Measurements from ENCODE around the gene ST7. TPM values are rescaled to one million over a fixed set of nuclear protein-coding genes. Genes with fewer than 3 reads are reported as not detected.

ST7 gene
- total and polyA plus RNA-seq, 7 experiments from 2014 or later = 2.1 to 6.4 (median 4.1) TPM

DNA sequence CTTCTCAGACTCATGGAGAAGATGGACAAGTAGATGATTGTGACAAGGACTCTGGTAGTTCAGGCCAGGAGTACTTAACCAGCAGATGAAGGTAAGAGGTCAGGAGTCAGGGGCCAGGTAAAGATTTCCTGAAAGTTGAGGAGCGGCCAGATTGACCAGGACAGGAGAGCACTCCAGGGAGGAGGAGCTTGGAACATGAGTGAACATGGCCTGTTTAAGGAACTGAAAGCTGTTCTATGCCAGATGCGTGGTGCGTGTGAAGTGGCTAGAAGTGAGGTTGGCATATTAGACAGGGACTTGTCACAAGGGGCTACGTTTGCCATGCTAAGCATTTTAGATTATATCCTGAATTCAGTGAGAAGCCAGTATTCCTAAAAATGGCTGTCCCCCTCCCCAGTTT, 212.4 kb downstream of the ST7 start:
- Mint-ChIP-seq H3K4me1 (no peaks in the 10 kb centered on the region), H3K27ac (no peak overlapping the region), H3K36me3 (no peaks in the 10 kb centered on the region), H3K4me3 (no peak overlapping the region), H3K9me3 (peaks cover 0 to 2% (median 0%) of the 10 kb centered on the region in 11 donors), H3K27me3 (peaks cover 0 to 1% (median 0%) of the 10 kb centered on the region in 5 donors)
- Histone ChIP-seq H3K27me3 (ENCODE audit: control insufficient read depth in 2 of 2, insufficient read depth in 2 of 2, low read length in 2 of 2) (no peaks in the 10 kb centered on the region), H3K4me3 (ENCODE audit: low read length) (no peak overlapping the region), H3K36me3 (ENCODE audit: control insufficient read depth in 2 of 3, insufficient read depth in 3 of 3, low read length in 3 of 3) (no peaks in the 10 kb centered on the region), H3K9me3 (ENCODE audit: control insufficient read depth in 2 of 3, low read length in 3 of 3) (no peaks in the 10 kb centered on the region), H3K27ac (ENCODE audit: low read depth, low read length) (no peak overlapping the region), H3K4me1 (ENCODE audit: control insufficient read depth in 2 of 2, insufficient read depth in 2 of 2, low read length in 2 of 2) (no peaks in the 10 kb centered on the region)
- intact Hi-C loops (cut with micrococcal nuclease) = no loop called here
- ChIA-PET POLR2A (no interaction called here), CTCF (no interaction called here)
- DNase-seq (no peak), ATAC-seq (no peak)

DNA sequence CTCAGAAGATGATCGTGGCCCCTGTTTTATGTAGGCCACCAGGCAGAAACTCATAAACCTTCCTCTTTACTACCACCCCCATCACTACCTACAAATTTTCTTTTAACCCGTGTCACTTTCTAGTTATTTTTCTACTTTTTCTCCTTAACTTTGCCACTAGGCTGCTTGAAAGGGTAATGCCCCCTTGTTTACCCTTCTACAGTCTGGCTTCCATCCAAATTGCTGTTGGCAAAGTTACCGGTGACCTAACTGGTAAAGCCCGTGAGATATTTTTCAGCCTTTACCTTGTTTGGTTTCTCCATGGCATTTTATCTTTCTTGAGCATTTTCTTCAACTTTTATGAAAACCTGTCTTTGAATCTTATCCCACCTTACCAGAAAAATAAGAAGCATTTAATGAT, 216.6 kb downstream of the ST7 start:
- Mint-ChIP-seq H3K4me1 (no peaks in the 10 kb centered on the region), H3K27ac (no peak overlapping the region), H3K36me3 (peaks cover 0 to 14% (median 7%) of the 10 kb centered on the region in 5 donors), H3K27me3 (peaks cover 0 to 1% (median 0%) of the 10 kb centered on the region in 5 donors), H3K9me3 (peaks cover 0 to 2% (median 0%) of the 10 kb centered on the region in 11 donors), H3K4me3 (no peak overlapping the region)
- ChIA-PET CTCF (no interaction called here), POLR2A (no interaction called here)
- Histone ChIP-seq H3K27me3 (ENCODE audit: control insufficient read depth in 2 of 2, insufficient read depth in 2 of 2, low read length in 2 of 2) (no peaks in the 10 kb centered on the region), H3K4me1 (ENCODE audit: control insufficient read depth in 2 of 2, insufficient read depth in 2 of 2, low read length in 2 of 2) (no peaks in the 10 kb centered on the region), H3K9me3 (ENCODE audit: control insufficient read depth in 2 of 3, low read length in 3 of 3) (no peaks in the 10 kb centered on the region), H3K27ac (ENCODE audit: low read depth, low read length) (no peak overlapping the region), H3K4me3 (ENCODE audit: low read length) (no peak overlapping the region), H3K36me3 (ENCODE audit: control insufficient read depth in 2 of 3, insufficient read depth in 3 of 3, low read length in 3 of 3) (no peaks in the 10 kb centered on the region)
- DNase-seq = no peak
- intact Hi-C loops (cut with micrococcal nuclease) = no loop called here
- ATAC-seq = no peak

DNA sequence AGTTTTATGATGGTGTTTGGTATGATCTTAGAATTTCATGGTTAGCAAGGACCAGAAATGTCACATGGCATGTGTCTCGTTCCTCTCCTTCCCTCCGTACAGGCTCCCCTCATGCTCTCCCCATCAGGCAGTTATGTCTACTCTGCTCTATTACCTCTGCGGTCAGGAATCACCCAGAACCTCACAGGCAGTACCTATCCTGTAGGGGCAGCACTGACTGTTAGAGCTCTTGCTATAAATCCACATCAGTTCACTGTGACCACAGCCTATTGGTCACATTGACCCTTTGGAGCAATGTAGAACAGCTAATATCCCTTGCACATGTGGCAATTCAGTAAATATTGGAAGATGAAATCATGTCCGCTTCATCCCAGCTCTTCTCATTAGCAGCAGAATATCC, 217.8 kb downstream of the ST7 start:
- no peak for ATAC-seq
- ChIA-PET CTCF (no interaction called here), POLR2A (interaction anchor here (0.7 kb wide), 1 partner anchor 54 kb away, joined by 4 read pairs; no protein-coding TSS in a partner anchor)
- Mint-ChIP-seq H3K27me3 (peaks cover 0 to 1% (median 0%) of the 10 kb centered on the region in 5 donors), H3K36me3 (peaks cover 0 to 14% (median 7%) of the 10 kb centered on the region in 5 donors), H3K4me1 (no peaks in the 10 kb centered on the region), H3K27ac (no peak overlapping the region), H3K4me3 (no peak overlapping the region), H3K9me3 (peaks cover 0 to 2% (median 0%) of the 10 kb centered on the region in 11 donors)
- H3K4me1 ChIP-seq (ENCODE audit: control insufficient read depth in 2 of 2, insufficient read depth in 2 of 2, low read length in 2 of 2) = no peaks in the 10 kb centered on the region
- no peak overlapping the region for H3K27ac ChIP-seq (ENCODE audit: low read depth, low read length)
- H3K27me3 ChIP-seq (ENCODE audit: control insufficient read depth in 2 of 2, insufficient read depth in 2 of 2, low read length in 2 of 2) = no peaks in the 10 kb centered on the region
- intact Hi-C loops (cut with micrococcal nuclease) = no loop called here
- no peak overlapping the region for H3K4me3 ChIP-seq (ENCODE audit: low read length)
- H3K9me3 ChIP-seq (ENCODE audit: control insufficient read depth in 2 of 3, low read length in 3 of 3) = no peaks in the 10 kb centered on the region
- H3K36me3 ChIP-seq (ENCODE audit: control insufficient read depth in 2 of 3, insufficient read depth in 3 of 3, low read length in 3 of 3) = no peaks in the 10 kb centered on the region
- no peak for DNase-seq

DNA sequence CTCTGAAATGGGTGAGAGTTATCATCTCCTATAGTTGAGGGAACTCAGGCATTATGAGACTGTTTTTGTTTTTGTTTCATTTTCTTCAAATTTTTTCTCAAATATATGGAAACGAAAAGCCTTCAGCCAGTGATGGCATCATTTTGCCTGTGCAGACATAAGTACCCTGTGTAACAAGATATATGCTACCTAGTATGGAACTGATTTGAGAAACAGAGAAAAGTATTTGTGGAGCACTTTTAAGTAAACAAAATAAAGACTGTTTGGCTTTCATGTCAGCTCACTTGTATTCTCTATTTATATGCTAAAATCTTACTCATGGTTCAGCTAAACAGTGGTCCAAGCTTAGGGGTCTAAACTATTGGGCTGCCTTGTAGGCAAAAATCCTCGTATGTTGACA, 219.0 kb downstream of the ST7 start:
- H3K36me3 Mint-ChIP-seq = peaks cover 0 to 14% (median 7%) of the 10 kb centered on the region in 5 donors
- peaks cover 0 to 1% (median 0%) of the 10 kb centered on the region in 5 donors for H3K27me3 Mint-ChIP-seq
- no peak overlapping the region for H3K27ac ChIP-seq (ENCODE audit: low read depth, low read length)
- no peak overlapping the region for H3K27ac Mint-ChIP-seq
- DNase-seq (no peak), ATAC-seq (no peak)
- intact Hi-C loops (cut with micrococcal nuclease) = no loop called here
- no peaks in the 10 kb centered on the region for H3K4me1 Mint-ChIP-seq
- no peaks in the 10 kb centered on the region for H3K27me3 ChIP-seq (ENCODE audit: control insufficient read depth in 2 of 2, insufficient read depth in 2 of 2, low read length in 2 of 2)
- H3K36me3 ChIP-seq (ENCODE audit: control insufficient read depth in 2 of 3, insufficient read depth in 3 of 3, low read length in 3 of 3) = no peaks in the 10 kb centered on the region
- no peaks in the 10 kb centered on the region for H3K4me1 ChIP-seq (ENCODE audit: control insufficient read depth in 2 of 2, insufficient read depth in 2 of 2, low read length in 2 of 2)
- ChIA-PET POLR2A (no interaction called here), CTCF (interaction anchor here (0.6 kb wide), 1 partner anchor 187 kb away, joined by 3 read pairs; no protein-coding TSS in a partner anchor)
- H3K9me3 ChIP-seq (ENCODE audit: control insufficient read depth in 2 of 3, low read length in 3 of 3) = no peaks in the 10 kb centered on the region
- peaks cover 0 to 2% (median 0%) of the 10 kb centered on the region in 11 donors for H3K9me3 Mint-ChIP-seq
- no peak overlapping the region for H3K4me3 Mint-ChIP-seq
- H3K4me3 ChIP-seq (ENCODE audit: low read length) = no peak overlapping the region

DNA sequence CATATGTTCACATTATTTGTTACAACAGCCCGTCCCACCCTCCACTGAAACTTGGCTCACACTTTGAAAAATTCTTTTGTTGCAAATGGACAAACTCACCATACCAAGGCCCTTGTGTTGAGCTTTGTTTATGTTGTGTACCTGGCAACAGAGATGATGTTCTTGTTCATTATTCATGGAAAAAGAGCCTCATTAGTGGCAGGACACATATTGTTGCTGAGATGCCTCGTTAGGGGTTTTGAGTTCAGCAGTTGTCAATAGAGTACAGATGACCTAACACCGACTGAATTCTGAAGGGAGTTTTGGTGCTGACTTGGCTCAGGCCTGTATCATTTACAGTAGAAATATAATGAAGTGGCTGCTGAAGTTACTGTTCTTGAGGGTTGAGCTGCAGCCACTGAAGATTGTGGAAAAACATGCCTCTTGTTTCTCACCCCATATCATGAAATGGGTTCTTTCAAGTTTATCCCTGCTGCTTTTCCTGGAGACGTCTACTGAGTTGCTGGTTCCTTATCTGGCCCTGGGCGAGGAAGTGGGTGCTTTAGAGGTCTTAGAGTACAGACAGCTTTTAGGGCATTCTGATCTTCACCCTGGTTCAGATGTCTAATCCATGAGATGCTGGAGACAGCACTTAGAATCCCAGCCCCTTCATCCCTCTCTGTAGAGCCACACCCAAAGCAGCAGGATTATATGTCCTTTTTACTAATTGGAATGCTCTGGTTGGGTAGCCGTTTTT, 219.9 kb downstream of the ST7 start:
- Histone ChIP-seq H3K9me3 (ENCODE audit: control insufficient read depth in 2 of 3, low read length in 3 of 3) (no peaks in the 10 kb centered on the region), H3K27ac (ENCODE audit: low read depth, low read length) (no peak overlapping the region), H3K36me3 (ENCODE audit: control insufficient read depth in 2 of 3, insufficient read depth in 3 of 3, low read length in 3 of 3) (no peaks in the 10 kb centered on the region), H3K4me3 (ENCODE audit: low read length) (no peak overlapping the region), H3K27me3 (ENCODE audit: control insufficient read depth in 2 of 2, insufficient read depth in 2 of 2, low read length in 2 of 2) (no peaks in the 10 kb centered on the region), H3K4me1 (ENCODE audit: control insufficient read depth in 2 of 2, insufficient read depth in 2 of 2, low read length in 2 of 2) (no peaks in the 10 kb centered on the region)
- Mint-ChIP-seq H3K4me1 (no peaks in the 10 kb centered on the region), H3K27me3 (no peaks in the 10 kb centered on the region), H3K27ac (no peak overlapping the region), H3K9me3 (peaks cover 0 to 2% (median 0%) of the 10 kb centered on the region in 11 donors), H3K36me3 (peaks cover 0 to 14% (median 7%) of the 10 kb centered on the region in 5 donors), H3K4me3 (no peak overlapping the region)
- no peak for ATAC-seq
- no peak for DNase-seq
- POLR2A ChIA-PET = no interaction called here
- CTCF ChIA-PET = interaction anchor here (0.6 kb wide), 1 partner anchor 188 kb away, joined by 3 read pairs; no protein-coding TSS in a partner anchor
- intact Hi-C loops (cut with micrococcal nuclease) = no loop called here

DNA sequence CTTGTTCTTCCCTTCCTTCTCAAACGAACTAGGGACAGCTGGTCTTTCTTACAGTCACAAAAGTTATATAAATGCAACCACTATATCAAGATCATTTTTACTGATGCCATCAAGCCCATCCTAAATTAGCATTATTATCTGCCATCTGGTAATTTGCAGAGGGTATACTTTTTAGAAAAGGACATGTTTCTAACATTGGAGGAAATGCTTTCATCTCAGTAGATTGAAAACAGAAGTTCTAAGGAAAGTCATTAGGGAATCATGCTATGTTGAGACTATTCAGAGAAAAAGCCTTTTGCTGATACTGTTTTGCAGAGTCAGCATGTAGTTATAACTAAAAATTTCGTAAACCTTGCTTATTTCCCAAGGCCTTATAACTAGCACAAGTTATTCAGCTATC, 222.9 kb downstream of the ST7 start:
- ChIA-PET POLR2A (no interaction called here), CTCF (no interaction called here)
- Mint-ChIP-seq H3K9me3 (no peaks in the 10 kb centered on the region), H3K4me1 (no peaks in the 10 kb centered on the region), H3K4me3 (no peak overlapping the region), H3K27ac (no peak overlapping the region), H3K27me3 (no peaks in the 10 kb centered on the region), H3K36me3 (peaks cover 0 to 12% (median 3%) of the 10 kb centered on the region in 5 donors)
- no peak overlapping the region for H3K4me3 ChIP-seq (ENCODE audit: low read length)
- no peaks in the 10 kb centered on the region for H3K36me3 ChIP-seq (ENCODE audit: control insufficient read depth in 2 of 3, insufficient read depth in 3 of 3, low read length in 3 of 3)
- ATAC-seq (no peak), DNase-seq (no peak)
- intact Hi-C loops (cut with micrococcal nuclease) = no loop called here
- H3K27me3 ChIP-seq (ENCODE audit: control insufficient read depth in 2 of 2, insufficient read depth in 2 of 2, low read length in 2 of 2) = no peaks in the 10 kb centered on the region
- no peaks in the 10 kb centered on the region for H3K9me3 ChIP-seq (ENCODE audit: control insufficient read depth in 2 of 3, low read length in 3 of 3)
- no peak overlapping the region for H3K27ac ChIP-seq (ENCODE audit: low read depth, low read length)
- no peaks in the 10 kb centered on the region for H3K4me1 ChIP-seq (ENCODE audit: control insufficient read depth in 2 of 2, insufficient read depth in 2 of 2, low read length in 2 of 2)

DNA sequence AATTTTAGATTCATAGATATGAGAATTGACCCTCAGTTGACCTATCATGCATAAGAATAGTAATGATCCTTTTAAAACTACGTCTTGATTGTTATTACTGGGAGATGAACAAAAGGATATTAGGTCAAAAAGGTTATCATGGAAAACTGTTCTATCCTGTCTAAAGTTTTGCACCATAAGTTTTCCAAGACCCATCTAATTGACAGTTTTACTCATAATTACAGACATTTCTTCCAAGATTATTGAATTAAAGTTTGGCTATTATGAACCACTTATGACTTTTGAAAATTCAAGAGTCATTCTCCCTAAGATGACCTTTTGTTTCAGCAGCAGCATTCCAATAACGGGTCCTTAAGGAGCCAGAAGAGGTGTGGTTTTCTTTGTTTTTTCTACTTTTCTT, 225.3 kb downstream of the ST7 start:
- POLR2A ChIA-PET = no interaction called here
- peaks cover 0 to 10% (median 2%) of the 10 kb centered on the region in 5 donors for H3K36me3 Mint-ChIP-seq
- H3K27ac Mint-ChIP-seq = no peak overlapping the region
- H3K27me3 Mint-ChIP-seq = peaks cover 0 to 2% (median 0%) of the 10 kb centered on the region in 5 donors
- DNase-seq (no peak), ATAC-seq (no peak)
- intact Hi-C loops (cut with micrococcal nuclease) = no loop called here
- Histone ChIP-seq H3K9me3 (ENCODE audit: control insufficient read depth in 2 of 3, low read length in 3 of 3) (no peaks in the 10 kb centered on the region), H3K27me3 (ENCODE audit: control insufficient read depth in 2 of 2, insufficient read depth in 2 of 2, low read length in 2 of 2) (no peaks in the 10 kb centered on the region), H3K4me1 (ENCODE audit: control insufficient read depth in 2 of 2, insufficient read depth in 2 of 2, low read length in 2 of 2) (no peaks in the 10 kb centered on the region), H3K36me3 (ENCODE audit: control insufficient read depth in 2 of 3, insufficient read depth in 3 of 3, low read length in 3 of 3) (no peaks in the 10 kb centered on the region), H3K4me3 (ENCODE audit: low read length) (no peak overlapping the region), H3K27ac (ENCODE audit: low read depth, low read length) (no peak overlapping the region)
- H3K9me3 Mint-ChIP-seq = peaks cover 0 to 5% (median 0%) of the 10 kb centered on the region in 11 donors
- CTCF ChIA-PET = no interaction called here
- H3K4me3 Mint-ChIP-seq = no peak overlapping the region
- H3K4me1 Mint-ChIP-seq = no peaks in the 10 kb centered on the region

All from naive thymus-derived CD4-positive, alpha-beta T cell (primary cell).